ENCODE data around the gene NCR3LG1. TPM values are rescaled to one million over a fixed set of nuclear protein-coding genes. Genes with fewer than 3 reads are reported as not detected.

The NCR3LG1 gene
- polyA plus RNA-seq, 1 of the 3 experiments (the other 2 are of a cell fraction), result 0.67 TPM

DNA sequence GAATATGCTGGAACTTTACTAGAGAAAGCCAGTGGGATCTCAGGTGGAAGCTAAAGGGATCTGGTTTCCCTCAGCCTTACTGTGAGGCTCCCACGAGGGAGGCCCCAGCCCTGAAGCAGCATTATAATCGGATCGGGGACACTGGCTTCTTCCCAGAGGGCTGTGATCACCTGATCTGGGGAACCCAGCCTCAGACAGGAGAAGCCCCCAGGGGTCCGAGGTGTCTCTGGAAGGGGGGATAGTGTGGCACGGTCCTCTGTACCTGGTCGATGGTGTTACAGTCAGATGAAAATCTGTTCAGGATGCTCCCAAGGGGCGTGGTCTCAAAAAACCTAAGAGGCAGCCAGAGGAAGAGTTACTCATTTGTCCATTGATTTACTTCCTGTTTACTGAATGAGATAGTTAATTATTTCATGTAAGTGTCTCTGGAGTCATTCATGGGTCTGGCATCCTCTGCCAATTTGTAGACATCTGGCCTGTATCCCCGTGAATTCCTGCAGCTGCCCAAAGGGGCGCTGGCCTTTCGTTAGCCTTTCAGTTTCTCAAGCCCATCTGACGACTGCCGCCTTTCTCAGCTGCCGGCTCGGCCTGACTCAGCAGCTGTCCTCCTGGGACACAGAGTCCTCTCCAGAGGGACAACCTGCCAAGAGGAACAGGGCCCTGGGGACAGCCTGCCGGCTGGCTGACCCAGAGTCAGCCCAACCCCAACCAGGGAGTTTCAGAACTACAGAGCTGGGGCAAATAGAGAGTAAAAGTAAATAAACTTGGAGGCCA is 53.8 kb downstream of the NCR3LG1 start:
- DNase-seq, result peak; percentile 78
- peaks cover 0 to 16% of the 10 kb centered on the region in 2 experiments; a peak in 1 of 4 replicates for H3K4me1 ChIP-seq (ENCODE audit: control insufficient read depth in 1 of 2, insufficient read depth in 2 of 2, low read depth in 1 of 2, low read length in 1 of 2)
- ChIA-PET POLR2A (no interaction called here), CTCF (interaction anchor here (0.6 to 4.2 kb wide), 19 partner anchors 8 to 652 kb away, joined by 3 to 13 read pairs (median 5); partner anchors contain the start of gene KCNJ11)
- WGBS (ENCODE audit: low lambda C conversion rate), result 43% methylated on average over 14 of the region's 15 CpGs
- no peak overlapping the region for H2AFZ ChIP-seq (ENCODE audit: low read depth)
- no peaks in the 10 kb centered on the region for H3K36me3 ChIP-seq (replicated peaks in 1 of 2; ENCODE audit: control insufficient read depth in 1 of 2, insufficient read depth in 2 of 2, low read length in 1 of 2)
- H3F3A ChIP-seq (replicated peaks; ENCODE audit: insufficient read depth), result no peaks in the 10 kb centered on the region
- no peaks in the 10 kb centered on the region for H4K20me1 ChIP-seq (ENCODE audit: insufficient read depth)
- H3K9ac ChIP-seq, result no peak overlapping the region
- no peaks in the 10 kb centered on the region for H3K27me3 ChIP-seq (ENCODE audit: insufficient read depth)
- peak overlapping the region; percentile 31; the same call in 1 of the 2 replicates for H3K4me2 ChIP-seq
- no peaks in the 10 kb centered on the region for H3K79me2 ChIP-seq (ENCODE audit: insufficient read depth)
- no peaks in the 10 kb centered on the region for H3K9me3 ChIP-seq
- TF ChIP-seq TEAD4 (IDR thresholded peaks at IDR 0.05; ENCODE audit: borderline replicate concordance, insufficient read depth), result no peak
- 0 out of 2 replicates have a peak, but pooled peaks have one; percentile 20 for TF ChIP-seq RAD21 (IDR thresholded peaks at IDR 0.05; ENCODE audit: low read length)
- TF ChIP-seq, protein P1, sequence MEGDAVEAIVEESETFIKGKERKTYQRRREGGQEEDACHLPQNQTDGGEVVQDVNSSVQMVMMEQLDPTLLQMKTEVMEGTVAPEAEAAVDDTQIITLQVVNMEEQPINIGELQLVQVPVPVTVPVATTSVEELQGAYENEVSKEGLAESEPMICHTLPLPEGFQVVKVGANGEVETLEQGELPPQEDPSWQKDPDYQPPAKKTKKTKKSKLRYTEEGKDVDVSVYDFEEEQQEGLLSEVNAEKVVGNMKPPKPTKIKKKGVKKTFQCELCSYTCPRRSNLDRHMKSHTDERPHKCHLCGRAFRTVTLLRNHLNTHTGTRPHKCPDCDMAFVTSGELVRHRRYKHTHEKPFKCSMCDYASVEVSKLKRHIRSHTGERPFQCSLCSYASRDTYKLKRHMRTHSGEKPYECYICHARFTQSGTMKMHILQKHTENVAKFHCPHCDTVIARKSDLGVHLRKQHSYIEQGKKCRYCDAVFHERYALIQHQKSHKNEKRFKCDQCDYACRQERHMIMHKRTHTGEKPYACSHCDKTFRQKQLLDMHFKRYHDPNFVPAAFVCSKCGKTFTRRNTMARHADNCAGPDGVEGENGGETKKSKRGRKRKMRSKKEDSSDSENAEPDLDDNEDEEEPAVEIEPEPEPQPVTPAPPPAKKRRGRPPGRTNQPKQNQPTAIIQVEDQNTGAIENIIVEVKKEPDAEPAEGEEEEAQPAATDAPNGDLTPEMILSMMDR (IDR thresholded peaks at IDR 0.05), result peak; percentile 27; the same call in 1 of the 2 replicates
- peak overlapping the region in 1 of 2 experiments; percentile 43; a peak in 1 of 4 replicates for H3K27ac ChIP-seq (ENCODE audit: low read depth in 2 of 2, low read length in 1 of 2)
- no peaks in the 10 kb centered on the region for H3K9me2 ChIP-seq
- no peak overlapping the region for H3K4me3 ChIP-seq (ENCODE audit: low read depth in 2 of 2, low read length in 1 of 2)

DNA sequence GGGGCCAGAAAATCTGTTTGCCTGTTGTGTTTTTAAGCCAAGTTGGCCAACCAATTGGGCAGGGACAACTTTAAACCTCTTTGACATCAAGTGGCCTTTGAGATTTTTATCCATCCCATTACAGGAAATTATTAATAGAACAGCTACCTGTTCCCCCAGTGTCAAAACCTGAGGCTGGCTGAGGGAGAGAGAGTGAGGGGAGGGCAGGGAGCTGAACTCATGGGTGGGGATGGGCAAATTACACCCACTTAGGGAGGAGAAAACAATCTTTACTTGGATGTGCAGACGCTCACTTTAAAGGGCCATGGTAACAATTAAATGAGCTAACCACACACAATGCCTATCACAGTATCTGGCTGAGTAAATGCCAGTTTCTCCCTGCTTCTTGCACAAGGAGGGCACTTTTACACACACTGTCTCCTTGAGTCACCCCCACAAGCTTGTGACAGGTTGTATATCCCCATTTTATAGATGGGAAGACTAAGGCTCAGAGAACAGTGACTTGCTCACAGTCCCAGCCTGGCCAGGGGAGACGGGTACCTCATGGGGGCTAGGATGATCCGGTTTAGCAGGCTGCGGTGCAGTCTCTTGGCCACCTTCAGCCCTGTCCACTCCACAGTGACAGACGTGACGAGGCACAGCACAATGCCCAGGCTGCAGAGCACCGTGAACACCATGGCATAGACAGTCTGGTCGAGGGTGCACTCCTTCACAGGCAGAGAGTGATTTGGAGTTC is 54.6 kb downstream of the NCR3LG1 start:
- no peak overlapping the region for H3K4me3 ChIP-seq (ENCODE audit: low read depth in 2 of 2, low read length in 1 of 2)
- H3K79me2 ChIP-seq (ENCODE audit: insufficient read depth), result no peaks in the 10 kb centered on the region
- H3K9me2 ChIP-seq, result no peaks in the 10 kb centered on the region
- WGBS (ENCODE audit: low lambda C conversion rate), result 87% methylated on average over 8 of the region's 8 CpGs
- H3K27me3 ChIP-seq (ENCODE audit: insufficient read depth), result no peaks in the 10 kb centered on the region
- 0 out of 2 replicates have a peak overlapping the region, but pooled peaks have one; percentile 31 for H3K4me2 ChIP-seq
- ChIA-PET POLR2A (no interaction called here), CTCF (interaction anchor here (0.6 to 4.2 kb wide), 16 partner anchors 10 to 122 kb away, joined by 3 to 13 read pairs (median 5); partner anchors contain the start of gene KCNJ11)
- H3K9me3 ChIP-seq, result no peaks in the 10 kb centered on the region
- no peaks in the 10 kb centered on the region for H3K36me3 ChIP-seq (replicated peaks in 1 of 2; ENCODE audit: control insufficient read depth in 1 of 2, insufficient read depth in 2 of 2, low read length in 1 of 2)
- no peaks in the 10 kb centered on the region for H3F3A ChIP-seq (replicated peaks; ENCODE audit: insufficient read depth)
- H3K4me1 ChIP-seq (ENCODE audit: control insufficient read depth in 1 of 2, insufficient read depth in 2 of 2, low read depth in 1 of 2, low read length in 1 of 2), result peaks cover 0 to 16% of the 10 kb centered on the region in 2 experiments; a peak in 1 of 4 replicates
- no peak overlapping the region for H2AFZ ChIP-seq (ENCODE audit: low read depth)
- H4K20me1 ChIP-seq (ENCODE audit: insufficient read depth), result no peaks in the 10 kb centered on the region
- H3K27ac ChIP-seq (ENCODE audit: low read depth in 2 of 2, low read length in 1 of 2), result peak overlapping the region in 1 of 2 experiments; percentile 43; a peak in 1 of 4 replicates
- no peak for DNase-seq
- TF ChIP-seq CHD2 (IDR thresholded peaks at IDR 0.05; ENCODE audit: low read length, partially characterized antibody) (no peak), GATA2 (CRISPR knock-in tag; IDR thresholded peaks at IDR 0.05) (no peak), JUND (IDR thresholded peaks at IDR 0.05) (no peak), TCF12 (IDR thresholded peaks at IDR 0.05) (no peak), RAD21 (IDR thresholded peaks at IDR 0.05; ENCODE audit: low read length) (no peak), NRF1 (IDR thresholded peaks at IDR 0.05; ENCODE audit: low read depth, low read length) (no peak), MXI1 (IDR thresholded peaks at IDR 0.05; ENCODE audit: low read depth, low read length) (no peak), EP300 (IDR thresholded peaks at IDR 0.05; ENCODE audit: borderline replicate concordance in 1 of 2, low read depth in 1 of 2, low read length in 1 of 2) (no peak), TEAD4 (IDR thresholded peaks at IDR 0.05; ENCODE audit: borderline replicate concordance, insufficient read depth) (no peak), MEF2A (IDR thresholded peaks at IDR 0.05; ENCODE audit: borderline replicate concordance, low read depth) (no peak), RFX5 (IDR thresholded peaks at IDR 0.05; ENCODE audit: low read length) (no peak), POLR2AphosphoS5 (IDR thresholded peaks at IDR 0.05; ENCODE audit: low read depth, low read length) (no peak), SMC3 (IDR thresholded peaks at IDR 0.05; ENCODE audit: low read depth, low read length) (no peak)
- TF ChIP-seq, protein P2, sequence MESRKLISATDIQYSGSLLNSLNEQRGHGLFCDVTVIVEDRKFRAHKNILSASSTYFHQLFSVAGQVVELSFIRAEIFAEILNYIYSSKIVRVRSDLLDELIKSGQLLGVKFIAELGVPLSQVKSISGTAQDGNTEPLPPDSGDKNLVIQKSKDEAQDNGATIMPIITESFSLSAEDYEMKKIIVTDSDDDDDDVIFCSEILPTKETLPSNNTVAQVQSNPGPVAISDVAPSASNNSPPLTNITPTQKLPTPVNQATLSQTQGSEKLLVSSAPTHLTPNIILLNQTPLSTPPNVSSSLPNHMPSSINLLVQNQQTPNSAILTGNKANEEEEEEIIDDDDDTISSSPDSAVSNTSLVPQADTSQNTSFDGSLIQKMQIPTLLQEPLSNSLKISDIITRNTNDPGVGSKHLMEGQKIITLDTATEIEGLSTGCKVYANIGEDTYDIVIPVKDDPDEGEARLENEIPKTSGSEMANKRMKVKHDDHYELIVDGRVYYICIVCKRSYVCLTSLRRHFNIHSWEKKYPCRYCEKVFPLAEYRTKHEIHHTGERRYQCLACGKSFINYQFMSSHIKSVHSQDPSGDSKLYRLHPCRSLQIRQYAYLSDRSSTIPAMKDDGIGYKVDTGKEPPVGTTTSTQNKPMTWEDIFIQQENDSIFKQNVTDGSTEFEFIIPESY (IDR thresholded peaks at IDR 0.05; ENCODE audit: borderline replicate concordance, low read depth), result no peak
- TF ChIP-seq, protein P3, sequence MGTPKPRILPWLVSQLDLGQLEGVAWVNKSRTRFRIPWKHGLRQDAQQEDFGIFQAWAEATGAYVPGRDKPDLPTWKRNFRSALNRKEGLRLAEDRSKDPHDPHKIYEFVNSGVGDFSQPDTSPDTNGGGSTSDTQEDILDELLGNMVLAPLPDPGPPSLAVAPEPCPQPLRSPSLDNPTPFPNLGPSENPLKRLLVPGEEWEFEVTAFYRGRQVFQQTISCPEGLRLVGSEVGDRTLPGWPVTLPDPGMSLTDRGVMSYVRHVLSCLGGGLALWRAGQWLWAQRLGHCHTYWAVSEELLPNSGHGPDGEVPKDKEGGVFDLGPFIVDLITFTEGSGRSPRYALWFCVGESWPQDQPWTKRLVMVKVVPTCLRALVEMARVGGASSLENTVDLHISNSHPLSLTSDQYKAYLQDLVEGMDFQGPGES (IDR thresholded peaks at IDR 0.05; ENCODE audit: low read depth, low read length), result no peak
- TF ChIP-seq, protein P4, sequence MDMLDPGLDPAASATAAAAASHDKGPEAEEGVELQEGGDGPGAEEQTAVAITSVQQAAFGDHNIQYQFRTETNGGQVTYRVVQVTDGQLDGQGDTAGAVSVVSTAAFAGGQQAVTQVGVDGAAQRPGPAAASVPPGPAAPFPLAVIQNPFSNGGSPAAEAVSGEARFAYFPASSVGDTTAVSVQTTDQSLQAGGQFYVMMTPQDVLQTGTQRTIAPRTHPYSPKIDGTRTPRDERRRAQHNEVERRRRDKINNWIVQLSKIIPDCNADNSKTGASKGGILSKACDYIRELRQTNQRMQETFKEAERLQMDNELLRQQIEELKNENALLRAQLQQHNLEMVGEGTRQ (IDR thresholded peaks at IDR 0.05; ENCODE audit: borderline replicate concordance, low read depth, low read length), result no peak
- TF ChIP-seq, protein P5, sequence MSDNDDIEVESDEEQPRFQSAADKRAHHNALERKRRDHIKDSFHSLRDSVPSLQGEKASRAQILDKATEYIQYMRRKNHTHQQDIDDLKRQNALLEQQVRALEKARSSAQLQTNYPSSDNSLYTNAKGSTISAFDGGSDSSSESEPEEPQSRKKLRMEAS (IDR thresholded peaks at IDR 0.05; ENCODE audit: low read depth), result no peak
- H3K9ac ChIP-seq, result no peak overlapping the region
